ENCODE measurements around the gene CHST11.

The CHST11 gene

DNA sequence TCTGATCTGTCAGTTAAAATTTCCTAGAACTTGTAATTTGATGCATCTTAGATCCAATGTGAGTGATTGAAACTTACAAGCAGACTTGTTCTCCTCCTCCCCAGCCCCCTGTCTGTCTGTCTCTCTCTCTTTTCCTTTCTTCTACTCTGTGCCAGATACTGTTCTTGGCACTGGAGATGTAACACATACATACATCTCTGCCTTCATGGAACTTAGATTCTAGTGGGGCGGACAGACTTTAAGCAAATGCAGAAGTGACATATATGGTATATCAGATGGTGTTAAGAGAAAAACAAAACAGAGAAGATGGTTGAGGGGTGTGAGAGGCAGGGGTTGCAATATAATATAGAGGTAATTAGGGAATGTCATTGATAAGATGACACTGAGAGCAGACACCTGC, 6.6 kb downstream of the CHST11 start:
- Mint-ChIP-seq H3K27ac (peak overlapping the region; percentile 93), H3K9me3 (no peaks in the 10 kb centered on the region), H3K4me1 (peaks cover 89% of the 10 kb centered on the region)

DNA sequence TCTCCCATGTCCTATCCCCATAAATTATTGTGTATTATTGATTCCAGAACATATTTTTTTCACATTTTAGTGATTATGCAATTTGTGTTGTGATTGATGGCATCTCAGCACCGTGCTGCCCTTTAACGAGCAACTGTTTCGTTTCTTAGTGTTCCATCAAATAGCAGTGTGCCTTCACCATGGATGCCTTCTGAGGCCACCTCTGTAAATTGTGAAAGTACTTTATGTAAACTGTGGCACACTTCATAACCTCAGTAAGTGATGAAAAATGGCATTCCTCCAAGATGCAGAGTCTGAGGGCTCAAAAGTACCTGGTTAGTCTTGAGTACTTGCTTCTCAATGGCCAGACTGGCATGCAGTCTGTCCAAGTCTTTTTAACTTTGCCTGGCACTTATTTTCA, 8.2 kb downstream of the CHST11 start:
- Mint-ChIP-seq H3K36me3 (peaks cover 3% of the 10 kb centered on the region), H3K27ac (peak overlapping the region; percentile 57), H3K9me3 (no peaks in the 10 kb centered on the region), H3K27me3 (no peaks in the 10 kb centered on the region), H3K4me3 (peak overlapping the region; percentile 8), H3K4me1 (peaks cover 95% of the 10 kb centered on the region)

More for the DNA sequence above, 6.6 kb downstream of the CHST11 start:
- Mint-ChIP-seq H3K36me3 (peaks cover 3% of the 10 kb centered on the region), H3K27me3 (no peaks in the 10 kb centered on the region), H3K4me3 (peak overlapping the region; percentile 30)

DNA sequence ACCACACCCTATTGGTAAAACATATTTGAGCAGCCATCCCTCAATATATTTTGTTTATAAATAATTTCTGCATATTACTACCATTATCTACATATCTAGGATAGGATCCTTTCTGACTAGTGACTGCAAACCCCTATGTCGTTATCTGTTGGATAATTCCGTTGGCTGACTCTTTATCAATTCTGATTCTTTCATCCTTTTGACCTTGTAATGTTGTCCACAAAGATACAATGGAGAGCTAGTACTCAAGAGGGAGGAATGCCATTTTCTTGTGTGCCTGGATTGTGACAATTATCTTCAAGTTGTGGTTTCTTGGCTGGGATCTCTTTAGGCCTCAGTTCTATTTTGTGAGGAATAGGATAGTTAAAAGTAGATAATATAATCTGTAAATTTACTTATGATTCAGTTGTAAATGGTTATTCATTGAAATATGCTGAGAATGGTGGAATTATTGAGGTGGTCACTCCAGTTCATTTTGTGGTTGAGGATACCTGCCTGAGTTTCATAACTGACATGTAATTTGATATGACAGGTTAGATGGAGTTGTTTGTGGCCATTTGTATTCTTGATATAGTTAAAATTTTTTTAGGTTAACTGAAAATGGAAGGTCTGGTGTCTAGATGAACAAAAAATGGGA, 10.1 kb downstream of the CHST11 start:
- Mint-ChIP-seq H3K27ac (no peak overlapping the region), H3K4me1 (peaks cover 95% of the 10 kb centered on the region), H3K36me3 (peaks cover 3% of the 10 kb centered on the region), H3K9me3 (no peaks in the 10 kb centered on the region), H3K27me3 (no peaks in the 10 kb centered on the region), H3K4me3 (no peak overlapping the region)

DNA sequence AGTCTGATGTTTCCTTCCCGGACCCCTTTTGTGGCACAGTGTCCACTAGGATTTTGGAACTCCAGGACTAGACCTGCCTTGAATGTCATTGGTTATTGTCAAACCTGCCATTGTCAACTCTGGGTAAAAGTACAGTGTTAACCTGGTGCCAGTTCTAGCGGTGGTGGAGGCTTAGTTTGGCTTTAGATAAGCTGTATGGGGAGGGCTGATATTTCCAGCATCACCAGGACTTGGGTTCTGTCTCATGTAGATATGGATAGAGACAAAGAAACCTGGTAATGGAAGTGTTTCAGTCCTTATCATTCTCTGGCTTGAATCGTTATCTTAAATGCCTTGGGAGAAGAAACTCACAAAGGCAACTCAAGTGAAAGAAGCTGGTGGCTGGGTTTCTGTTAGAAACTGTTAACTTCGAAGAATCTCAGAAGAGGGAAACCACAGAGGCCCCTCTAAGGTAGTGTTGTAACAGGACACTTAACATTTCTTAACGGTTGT, 10.6 kb downstream of the CHST11 start:
- peaks cover 3% of the 10 kb centered on the region for H3K36me3 Mint-ChIP-seq
- H3K4me3 Mint-ChIP-seq = no peak overlapping the region
- H3K27me3 Mint-ChIP-seq = no peaks in the 10 kb centered on the region
- peaks cover 94% of the 10 kb centered on the region for H3K4me1 Mint-ChIP-seq
- H3K27ac Mint-ChIP-seq = peak overlapping the region; percentile 26
- no peaks in the 10 kb centered on the region for H3K9me3 Mint-ChIP-seq

DNA sequence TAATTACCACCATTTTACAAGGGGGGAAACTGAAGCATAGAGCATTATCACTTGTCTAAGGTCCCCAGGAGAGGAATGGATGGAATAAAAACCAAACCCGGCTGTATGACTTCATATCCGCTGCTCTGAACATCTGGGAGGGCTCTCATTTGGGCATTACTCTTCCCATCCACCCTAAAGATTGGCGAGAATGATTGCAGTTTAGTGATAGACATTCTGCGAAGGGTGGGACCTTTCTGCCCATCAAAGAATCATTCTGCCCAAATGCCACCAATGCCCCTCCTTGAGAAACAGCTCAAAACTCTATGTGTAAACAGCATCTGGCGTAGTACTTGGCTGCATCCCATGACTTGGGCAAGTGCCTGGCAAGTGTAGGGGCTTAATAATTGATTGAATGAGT, 11.6 kb downstream of the CHST11 start:
- Mint-ChIP-seq H3K36me3 (peaks cover 3% of the 10 kb centered on the region), H3K4me3 (no peak overlapping the region), H3K27me3 (no peaks in the 10 kb centered on the region), H3K27ac (no peak overlapping the region), H3K9me3 (no peaks in the 10 kb centered on the region), H3K4me1 (peaks cover 94% of the 10 kb centered on the region)

DNA sequence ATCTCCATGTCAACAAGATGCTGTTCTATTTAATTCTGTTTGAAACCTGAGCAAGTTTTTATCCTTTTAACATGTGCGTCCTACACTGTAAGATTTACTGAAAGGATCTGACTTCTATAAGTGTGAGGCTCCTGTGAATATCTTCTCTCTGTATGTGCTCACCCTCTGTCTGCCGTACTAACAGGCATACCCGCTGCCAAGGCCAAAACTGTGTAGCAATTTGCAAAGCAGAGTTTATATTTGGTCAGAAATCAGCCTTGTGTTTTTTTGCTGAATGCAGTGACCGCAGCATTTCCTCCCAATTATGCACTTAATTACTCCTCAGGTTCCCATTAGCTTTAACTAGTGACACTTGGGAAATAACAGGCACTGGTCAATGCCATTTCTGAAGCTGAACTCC, 12.3 kb downstream of the CHST11 start:
- Mint-ChIP-seq H3K4me1 (peaks cover 94% of the 10 kb centered on the region), H3K27me3 (no peaks in the 10 kb centered on the region), H3K4me3 (no peak overlapping the region), H3K9me3 (no peaks in the 10 kb centered on the region), H3K36me3 (peaks cover 3% of the 10 kb centered on the region), H3K27ac (no peak overlapping the region)

DNA sequence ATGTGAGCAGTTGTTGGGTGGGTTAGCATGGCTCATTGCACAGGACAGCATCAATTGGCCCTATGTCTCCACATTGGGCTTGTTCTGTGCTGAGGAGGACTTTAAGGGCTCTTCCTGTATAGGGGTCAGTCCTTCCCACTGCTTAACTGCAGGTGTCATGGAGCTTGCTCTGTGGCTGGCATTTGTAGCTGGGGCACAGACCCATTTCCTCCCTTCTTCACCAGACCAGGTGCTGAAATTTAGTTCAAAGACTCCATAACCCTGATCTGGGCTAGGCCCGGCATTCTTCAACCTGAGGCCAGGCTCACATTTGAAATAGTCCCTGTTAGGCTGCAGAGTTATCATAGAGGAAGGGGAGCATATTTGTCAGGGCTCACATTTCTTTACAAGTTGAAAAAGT, 12.8 kb downstream of the CHST11 start:
- Mint-ChIP-seq H3K9me3 (no peaks in the 10 kb centered on the region), H3K36me3 (peaks cover 3% of the 10 kb centered on the region), H3K27me3 (no peaks in the 10 kb centered on the region), H3K4me1 (peaks cover 94% of the 10 kb centered on the region), H3K4me3 (no peak overlapping the region), H3K27ac (no peak overlapping the region)

DNA sequence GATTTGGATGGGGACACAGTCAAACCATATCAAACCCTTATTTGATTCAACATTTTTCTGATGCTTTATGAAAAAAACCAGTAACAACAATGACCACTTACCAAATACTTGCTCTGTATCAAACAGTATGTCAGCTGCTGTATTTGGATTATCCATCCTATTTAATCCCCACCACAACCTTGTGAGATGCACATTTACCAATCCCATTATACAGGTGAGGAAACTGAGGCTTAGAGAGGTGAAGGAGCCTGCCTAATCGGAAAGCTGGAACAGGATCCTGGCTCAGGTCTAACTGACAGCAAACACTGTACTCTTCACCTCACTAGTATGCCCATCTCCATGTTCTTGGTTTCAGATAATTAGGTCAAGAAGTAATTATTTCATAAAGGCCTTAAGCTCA, 13.8 kb downstream of the CHST11 start:
- H3K27ac Mint-ChIP-seq = peak overlapping the region; percentile 17
- H3K4me1 Mint-ChIP-seq = peaks cover 93% of the 10 kb centered on the region

DNA sequence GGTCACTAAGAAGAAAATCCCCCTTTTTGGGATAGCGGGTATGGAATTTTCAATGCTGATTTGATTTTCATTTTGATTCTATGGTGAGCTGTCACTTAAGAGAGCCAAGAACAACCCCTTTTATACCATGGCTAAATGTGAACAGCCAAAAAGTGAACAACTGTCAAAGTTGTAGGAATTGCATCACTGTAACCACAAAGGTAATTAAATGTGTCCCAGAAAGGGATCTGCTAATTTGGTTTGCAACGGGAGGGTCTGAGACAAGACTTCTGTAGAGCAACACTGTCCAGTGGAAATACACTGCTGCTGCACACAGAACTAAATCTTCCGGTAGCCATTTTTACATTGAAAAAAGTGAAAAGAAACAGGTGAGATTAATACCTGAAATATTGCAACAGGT, 14.6 kb downstream of the CHST11 start:
- no peak overlapping the region for H3K27ac Mint-ChIP-seq
- H3K36me3 Mint-ChIP-seq = peaks cover 3% of the 10 kb centered on the region
- H3K9me3 Mint-ChIP-seq = no peaks in the 10 kb centered on the region
- H3K27me3 Mint-ChIP-seq = no peaks in the 10 kb centered on the region
- H3K4me3 Mint-ChIP-seq = no peak overlapping the region
- peaks cover 86% of the 10 kb centered on the region for H3K4me1 Mint-ChIP-seq

More for the DNA sequence above, 13.8 kb downstream of the CHST11 start:
- H3K9me3 Mint-ChIP-seq = no peaks in the 10 kb centered on the region
- H3K27me3 Mint-ChIP-seq = no peaks in the 10 kb centered on the region
- H3K36me3 Mint-ChIP-seq = peaks cover 3% of the 10 kb centered on the region
- no peak overlapping the region for H3K4me3 Mint-ChIP-seq

DNA sequence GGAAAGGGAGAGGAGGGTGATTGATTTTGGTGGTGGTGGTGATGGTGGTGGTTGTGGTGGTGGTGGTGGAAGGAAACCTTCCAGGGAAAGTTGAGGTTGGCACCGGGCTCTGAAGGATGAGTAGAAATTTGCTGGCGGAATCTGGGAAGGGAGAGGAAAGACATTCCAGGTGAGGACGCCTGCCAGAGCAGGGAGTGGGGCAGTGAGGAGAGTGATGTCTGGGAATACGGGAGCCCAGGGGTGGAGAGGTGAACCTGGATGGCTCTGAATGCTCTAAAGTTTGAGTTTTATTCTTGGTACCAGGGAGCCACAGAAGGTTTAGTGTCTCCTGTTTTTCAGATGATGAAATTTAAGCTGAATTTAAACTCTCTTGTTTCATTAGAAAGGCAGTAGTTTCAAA, 16.0 kb downstream of the CHST11 start:
- Mint-ChIP-seq H3K36me3 (peaks cover 3% of the 10 kb centered on the region), H3K27me3 (no peaks in the 10 kb centered on the region), H3K27ac (peak overlapping the region; percentile 26), H3K4me1 (peaks cover 86% of the 10 kb centered on the region), H3K4me3 (peak overlapping the region; percentile 34), H3K9me3 (no peaks in the 10 kb centered on the region)

DNA sequence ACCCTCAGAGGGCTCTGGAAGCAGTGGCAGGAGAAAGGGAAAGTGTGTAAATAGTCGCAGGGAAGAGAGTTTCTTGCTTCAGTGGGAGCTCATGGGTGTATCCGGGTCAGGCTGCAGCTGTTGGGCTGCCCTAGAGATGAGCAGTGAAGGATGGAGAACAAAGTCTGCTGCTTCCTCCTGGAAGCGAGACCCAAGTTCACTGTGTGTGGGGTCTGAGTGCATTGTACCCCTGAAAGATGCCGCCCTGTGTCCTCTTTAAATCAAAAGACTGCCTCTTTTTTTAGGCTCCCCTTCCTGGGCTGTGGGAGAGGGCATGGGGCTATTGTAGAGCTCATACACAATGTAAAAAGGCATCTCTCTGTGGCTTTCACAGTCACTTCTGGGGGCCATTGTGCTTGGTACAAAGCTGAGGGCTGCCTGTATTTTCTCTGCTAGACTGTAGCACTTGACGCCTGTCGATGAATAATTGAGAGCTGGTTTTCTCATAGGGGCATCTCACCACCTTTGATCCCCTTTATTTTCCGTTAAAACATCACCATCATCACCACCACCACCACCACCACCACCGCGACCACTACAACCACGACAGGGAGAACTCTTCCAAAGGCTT, 16.7 kb downstream of the CHST11 start:
- Mint-ChIP-seq H3K27ac (peak overlapping the region; percentile 8), H3K36me3 (peaks cover 3% of the 10 kb centered on the region), H3K4me1 (peaks cover 86% of the 10 kb centered on the region), H3K27me3 (no peaks in the 10 kb centered on the region), H3K9me3 (no peaks in the 10 kb centered on the region), H3K4me3 (peak overlapping the region; percentile 34)

DNA sequence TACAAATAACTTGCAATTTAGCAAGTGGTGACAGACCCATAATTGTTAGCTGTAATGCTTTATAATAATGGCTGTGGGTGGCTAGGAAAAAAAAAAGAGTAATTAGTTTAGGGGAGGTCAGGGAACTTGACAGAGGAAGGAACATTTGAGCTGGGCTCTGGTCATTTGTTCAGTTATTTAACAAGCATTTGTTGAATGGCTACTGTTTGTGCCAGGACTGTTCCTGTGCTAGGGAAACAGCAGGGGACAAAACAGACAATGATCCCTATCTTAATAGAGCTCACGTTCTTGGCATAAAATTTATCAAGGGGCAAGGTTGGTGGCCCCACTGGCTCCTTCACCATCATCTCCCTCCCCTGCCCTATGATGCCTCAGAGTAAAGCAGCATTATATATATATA, 18.5 kb downstream of the CHST11 start:
- H3K4me1 Mint-ChIP-seq = peaks cover 86% of the 10 kb centered on the region
- H3K36me3 Mint-ChIP-seq = peaks cover 3% of the 10 kb centered on the region
- no peak overlapping the region for H3K4me3 Mint-ChIP-seq
- H3K9me3 Mint-ChIP-seq = no peaks in the 10 kb centered on the region
- no peak overlapping the region for H3K27ac Mint-ChIP-seq
- no peaks in the 10 kb centered on the region for H3K27me3 Mint-ChIP-seq

DNA sequence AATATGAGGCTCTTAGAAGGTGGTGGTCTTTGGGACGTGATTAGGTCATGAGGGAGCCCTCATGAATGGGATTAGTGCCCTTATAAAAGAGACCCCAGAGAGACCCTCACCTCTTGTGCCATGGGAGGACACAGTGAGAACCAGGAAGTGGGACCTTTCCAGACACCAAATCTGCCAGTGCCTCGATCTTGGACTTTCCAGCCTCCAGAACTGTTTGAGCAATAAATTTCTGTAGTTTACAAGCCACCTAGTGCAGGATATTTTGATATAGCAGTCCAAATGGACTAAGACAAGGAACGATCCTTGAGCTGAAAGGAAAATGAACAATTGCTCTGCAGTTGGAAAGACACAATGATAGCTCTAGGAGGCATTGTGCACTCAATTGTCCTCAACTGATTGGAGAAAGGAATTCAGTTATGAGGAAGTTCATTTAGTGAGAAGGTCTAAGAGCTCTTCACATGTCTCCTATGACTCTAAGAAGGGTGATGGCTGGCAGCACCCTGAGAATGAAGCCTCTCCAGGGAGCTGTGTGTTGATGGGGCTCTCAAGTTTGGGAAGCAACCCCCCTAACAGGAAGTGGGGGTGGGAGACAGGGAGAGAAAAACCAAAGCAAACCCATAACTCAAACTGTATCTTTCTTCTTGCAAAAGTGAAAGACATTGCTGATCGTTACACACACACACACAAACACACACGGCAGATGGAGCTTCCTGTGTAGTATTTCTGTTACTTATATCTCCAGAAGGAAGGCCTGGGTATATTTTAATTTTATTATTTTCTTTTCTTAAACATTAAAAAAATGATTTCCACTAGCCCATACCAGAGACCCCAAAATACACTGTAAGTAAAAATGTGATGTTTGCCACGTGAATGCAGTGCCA, 21.0 kb downstream of the CHST11 start:
- H3K4me1 Mint-ChIP-seq = peaks cover 91% of the 10 kb centered on the region
- no peaks in the 10 kb centered on the region for H3K27me3 Mint-ChIP-seq
- H3K9me3 Mint-ChIP-seq = no peaks in the 10 kb centered on the region
- H3K27ac Mint-ChIP-seq = peak overlapping the region; percentile 98
- H3K4me3 Mint-ChIP-seq = peak overlapping the region; percentile 88
- H3K36me3 Mint-ChIP-seq = peaks cover 5% of the 10 kb centered on the region

DNA sequence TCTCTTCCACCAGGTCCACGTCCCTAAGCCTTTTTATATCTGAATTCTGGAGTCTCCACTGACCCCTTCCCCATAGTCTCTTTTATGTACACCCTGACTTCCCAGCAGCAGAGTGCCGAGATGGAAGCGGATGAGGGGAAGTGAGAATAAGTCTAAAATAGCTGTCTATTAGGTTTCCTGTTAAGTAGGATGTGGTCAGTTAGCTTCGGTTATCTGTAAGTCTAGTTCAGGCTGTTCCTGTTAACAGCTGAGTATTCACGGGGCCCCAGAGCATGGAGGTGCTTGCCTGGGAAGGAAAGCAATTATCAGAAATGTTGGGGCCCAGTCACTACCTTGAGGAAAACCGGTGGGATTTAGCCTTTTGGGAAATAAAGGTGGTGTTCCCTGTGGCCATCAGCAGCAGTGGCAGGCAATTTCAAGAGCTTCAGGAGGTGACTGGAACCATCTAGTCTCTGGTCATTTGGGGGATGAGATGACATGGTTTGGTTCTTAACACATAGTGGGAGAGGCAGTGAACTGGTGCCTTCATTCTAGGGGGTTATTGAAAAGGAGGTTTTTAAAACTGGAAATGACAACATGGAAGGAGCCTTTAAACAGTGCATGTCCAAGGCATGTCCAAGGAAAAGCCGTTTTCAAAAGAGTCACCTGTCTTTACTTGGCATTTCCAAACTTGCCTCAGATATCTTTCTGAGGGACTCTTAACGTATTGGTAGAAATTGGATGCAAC, 21.8 kb downstream of the CHST11 start:
- peaks cover 8% of the 10 kb centered on the region for H3K36me3 Mint-ChIP-seq
- no peaks in the 10 kb centered on the region for H3K27me3 Mint-ChIP-seq
- peak overlapping the region; percentile 98 for H3K27ac Mint-ChIP-seq
- peaks cover 90% of the 10 kb centered on the region for H3K4me1 Mint-ChIP-seq
- H3K9me3 Mint-ChIP-seq = no peaks in the 10 kb centered on the region
- peak overlapping the region; percentile 88 for H3K4me3 Mint-ChIP-seq

DNA sequence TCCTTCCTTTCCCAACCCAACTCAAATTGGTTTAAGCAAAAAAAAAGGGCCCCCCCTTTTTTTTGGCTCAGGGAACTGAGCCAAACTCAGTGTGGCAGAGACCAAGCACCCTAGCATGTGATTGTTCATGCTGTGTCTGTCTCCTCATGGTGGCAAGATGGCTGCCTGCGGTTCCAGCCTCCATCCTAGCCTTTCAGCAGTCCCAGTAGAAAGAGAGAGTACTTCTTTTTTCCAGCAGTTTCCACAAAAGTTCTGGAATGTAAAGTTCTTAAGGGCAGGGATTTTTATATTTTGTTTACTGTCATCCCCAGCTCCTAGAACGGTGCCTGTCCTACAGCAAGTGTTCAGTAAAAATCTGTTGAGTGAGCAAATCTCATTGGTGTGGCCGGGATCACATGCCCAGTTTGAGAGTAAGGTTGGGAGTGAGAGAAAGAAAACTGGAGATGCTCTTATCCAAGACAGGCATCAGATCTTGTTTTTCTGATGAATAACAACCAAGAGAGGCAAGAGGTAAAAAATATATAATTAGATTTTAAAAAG, 22.4 kb downstream of the CHST11 start:
- H3K27ac Mint-ChIP-seq = peak overlapping the region; percentile 98
- no peak overlapping the region for H3K4me3 Mint-ChIP-seq
- peaks cover 8% of the 10 kb centered on the region for H3K36me3 Mint-ChIP-seq
- no peaks in the 10 kb centered on the region for H3K9me3 Mint-ChIP-seq
- no peaks in the 10 kb centered on the region for H3K27me3 Mint-ChIP-seq
- peaks cover 90% of the 10 kb centered on the region for H3K4me1 Mint-ChIP-seq

Data from activated naive CD4-positive, alpha-beta T cell treated with anti-CD3 and anti-CD28 coated beads, Interleukin-2, amount 50 U/mL, for 24 hours (primary cell).